ENCODE data around the gene FGD5. TPM values are rescaled to one million over a fixed set of nuclear protein-coding genes. Genes with fewer than 3 reads are reported as not detected.

Gene FGD5
- total and polyA plus RNA-seq, 9 of the 15 experiments (the other 6 are each of a cell fraction or from before 2014, with no cell fraction given): 0.18 TPM; not detected in 8

- no peak for DNase-seq (ENCODE audit: extremely low read depth in 1 of 4, low spot score in 3 of 4)
- POLR2A ChIA-PET: interaction anchor here (0.5 to 0.9 kb wide), 3 partner anchors 38 to 735 kb away, joined by 3 to 4 read pairs (median 3); partner anchors contain the start of genes LSM3 and XPC
- 5% methylated on average over 14 of the region's 14 CpGs for WGBS (ENCODE audit: insufficient coverage, low coverage, missing lambda C conversion rate)
- FAIRE-seq: no peak
- intact Hi-C loops (cut with micrococcal nuclease): no loop called here
- no peaks in the 10 kb centered on the region for H3K9me1 ChIP-seq (ENCODE audit: control insufficient read depth, insufficient read depth, low read length)
- H3K4me2 ChIP-seq (ENCODE audit: insufficient read depth, low read length): no peak overlapping the region
- CTCF ChIA-PET (ENCODE audit: low intra/inter-chr PET ratio): interaction anchor here (1.0 kb wide), 1 partner anchor 123 kb away, joined by 4 read pairs; no protein-coding TSS in a partner anchor
- peak; percentile 38; the same call in 1 of the 3 replicates for ATAC-seq
- no TSS peak for BruUV-seq (replicated peaks)
- H3K36me3 ChIP-seq (ENCODE audit: control insufficient read depth, insufficient read depth, low read length): no peaks in the 10 kb centered on the region
- H3K4me3 ChIP-seq: no peak overlapping the region
- H3K4me1 ChIP-seq (replicated peaks in 1 of 2; ENCODE audit: control insufficient read depth in 2 of 2, insufficient read depth in 2 of 2, low read length in 2 of 2): no peaks in the 10 kb centered on the region
- H3K9me3 ChIP-seq (replicated peaks; ENCODE audit: control insufficient read depth, insufficient read depth, low read depth, low read length): no peaks in the 10 kb centered on the region
- no peak overlapping the region for H3K9ac ChIP-seq (ENCODE audit: insufficient read depth in 1 of 2, low read depth in 2 of 2, low read length in 2 of 2)
- peaks cover 14% of the 10 kb centered on the region; the same call in 1 of the 2 replicates for H4K20me1 ChIP-seq (replicated peaks; ENCODE audit: control insufficient read depth, insufficient read depth, low read length)
- TF ChIP-seq CTCF (IDR thresholded peaks at IDR 0.05 in 2 of 3, conservative IDR thresholded peaks at IDR 0.05 in 1 of 3; ENCODE audit: insufficient read depth in 2 of 3, low read depth in 1 of 3, low read length in 3 of 3): peak; percentile 19 to 50 (median 31); a peak in 3 of 6 replicates
- TF ChIP-seq RAD21 (CRISPR knock-in tag; conservative IDR thresholded peaks at IDR 0.05 in 1 of 2, IDR thresholded peaks at IDR 0.05 in 1 of 2): peak in 1 of 2 experiments; percentile 39; a peak in 2 of 4 replicates
- TF ChIP-seq TCF3 (CRISPR knock-in tag; IDR thresholded peaks at IDR 0.05): no peak
- no peaks in the 10 kb centered on the region for H3K79me2 ChIP-seq (ENCODE audit: control insufficient read depth, insufficient read depth, low read length)
- in situ Hi-C loops (cut with MboI): loop anchor here (25.0 kb wide), 2 partner anchors 402 to 1252 kb away; no protein-coding TSS in a partner anchor
- H3K27ac ChIP-seq (ENCODE audit: extremely low read depth, low read depth, low read length): no peak overlapping the region
- H2AFZ ChIP-seq (ENCODE audit: low read depth, low read length): no peak overlapping the region
- H3K27me3 ChIP-seq (ENCODE audit: control insufficient read depth in 2 of 2, insufficient read depth in 2 of 2, low read length in 2 of 2): peaks cover 40 to 61% of the 10 kb centered on the region in 2 experiments
These were observed 95.4 kb downstream of the FGD5 start for GRCh38 chr3:14913926-14914778.

All from K562 (cell line).